ENCODE results near the gene IFI27L2. TPM values are rescaled to one million over a fixed set of nuclear protein-coding genes. Genes with fewer than 3 reads are reported as not detected.

The IFI27L2 gene
- total RNA-seq, 1 donor from 2014 or later: 93.0 TPM

- intact Hi-C loops (cut with DNase I): loop anchor here (5.0 kb wide), 1 partner anchor 47 kb away; the partner anchor contains the start of gene IFI27L2
- DNase-seq (ENCODE audit: low spot score): no peak
Measured at GRCh38 chr14:94079891-94080620, 49.3 kb downstream of the IFI27L2 start.

DNA sequence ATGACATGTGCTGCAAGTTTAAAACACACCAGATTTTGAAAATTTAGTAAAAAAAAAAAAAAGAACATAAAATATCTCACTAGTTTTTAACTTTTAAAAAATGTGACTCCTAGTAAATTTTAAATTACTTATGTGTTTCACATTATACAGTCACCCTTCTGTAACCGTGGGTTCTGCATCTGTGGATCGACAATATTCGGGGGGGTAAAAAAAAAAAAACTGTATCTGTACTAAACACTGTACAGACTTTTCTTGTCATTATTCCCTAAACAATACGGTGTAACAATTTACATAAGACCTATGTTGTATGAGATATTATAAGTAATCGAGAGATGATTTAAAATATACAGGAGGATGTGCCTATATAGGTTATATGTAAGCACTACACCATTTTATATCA is 51.6 kb downstream of the IFI27L2 start:
- intact Hi-C loops (cut with DNase I): no loop called here
- no peak for DNase-seq (ENCODE audit: low spot score)

Other genes starting within 250 kb of the IFI27L2 start
- not detected for gene FAM181A, start 202.3 kb downstream of the IFI27L2 start, total RNA-seq
- gene ASB2, start 153.0 kb downstream of the IFI27L2 start, total RNA-seq: 156 TPM
- 3.4 TPM for gene CCDC197, start 132.3 kb downstream of the IFI27L2 start, total RNA-seq
- gene OTUB2, start 103.3 kb downstream of the IFI27L2 start, total RNA-seq: 0.30 TPM
- 245 TPM for gene DDX24, start 48.4 kb downstream of the IFI27L2 start, total RNA-seq
- 9.3 TPM for gene IFI27L1, start 48.3 kb downstream of the IFI27L2 start, total RNA-seq
- 147 TPM for gene IFI27, start 18.9 kb downstream of the IFI27L2 start, total RNA-seq
- gene PPP4R4, start 44.7 kb upstream of the IFI27L2 start, total RNA-seq: 0.30 TPM
- not detected for gene SERPINA10, start 163.7 kb upstream of the IFI27L2 start, total RNA-seq
- not detected for gene SERPINA6, start 193.7 kb upstream of the IFI27L2 start, total RNA-seq
- not detected for gene SERPINA2, start 237.1 kb upstream of the IFI27L2 start, total RNA-seq

Measured in cardiac septum (tissue), 1 donor.